ACC112 (cell line): Measurements from ENCODE around the gene TMEM258.

Source experiments
- H2AFZ ChIP-seq: fragments of 200-600 bp; sonication (generic); one replicate; pipeline ENCODE4 v1.6.0; 2017; ENCODE audit warnings: antibody characterized with exemption, low read length; ENCODE audit not compliant: unreplicated experiment
- H3K27ac ChIP-seq: fragments of 200-600 bp; sonication (generic); 2 replicates; pipeline ENCODE4 v1.5.1; 2014; ENCODE audit warnings: low read depth, mild to moderate bottlenecking, antibody characterized with exemption, low read length, moderate library complexity
- H3K27me3 ChIP-seq: fragments of 200-600 bp; sonication (generic); 2 replicates; pipeline ENCODE4 v1.6.1; 2014; ENCODE audit warnings: mild to moderate bottlenecking, antibody characterized with exemption, low read length, moderate library complexity, mixed read lengths; ENCODE audit not compliant: insufficient read depth
- H3K36me3 ChIP-seq: fragments of 200-600 bp; sonication (generic); 2 replicates; pipeline ENCODE4 v1.6.1; 2016; ENCODE audit warnings: mild to moderate bottlenecking, antibody characterized with exemption, low read length, moderate library complexity, mixed read lengths; ENCODE audit not compliant: insufficient read depth
- H3K4me1 ChIP-seq: fragments of 200-600 bp; sonication (generic); one replicate; pipeline ENCODE4 v1.6.1; 2016; ENCODE audit warnings: low read length, mixed read lengths; ENCODE audit not compliant: insufficient read depth, unreplicated experiment, control insufficient read depth
- H3K4me3 ChIP-seq: fragments of 200-600 bp; sonication (generic); 2 replicates; pipeline ENCODE4 v1.5.1; 2014; ENCODE audit warnings: mild to moderate bottlenecking, low read depth, low read length
- H3K79me2 ChIP-seq: fragments of 200-600 bp; sonication (generic); one replicate; pipeline ENCODE4 v1.6.0; 2016; ENCODE audit warnings: low read length; ENCODE audit not compliant: control insufficient read depth, unreplicated experiment, insufficient read depth

TMEM258 gene

GRCh38 chr11:61746442-61747191 lies 45.8 kb downstream of the TMEM258 start:
- Histone ChIP-seq H3K4me1 (no peaks in the 10 kb centered on the region), H3K79me2 (no peaks in the 10 kb centered on the region), H3K27me3 (no peaks in the 10 kb centered on the region), H3K27ac (no peak overlapping the region), H2AFZ (no peak overlapping the region), H3K4me3 (no peak overlapping the region), H3K36me3 (no peaks in the 10 kb centered on the region)

GRCh38 chr11:61745781-61746441 lies 46.5 kb downstream of the TMEM258 start:
- Histone ChIP-seq H3K4me3 (no peak overlapping the region), H2AFZ (no peak overlapping the region), H3K79me2 (no peaks in the 10 kb centered on the region), H3K27me3 (no peaks in the 10 kb centered on the region), H3K4me1 (no peaks in the 10 kb centered on the region), H3K27ac (no peak overlapping the region), H3K36me3 (no peaks in the 10 kb centered on the region)

GRCh38 chr11:61744609-61745156 lies 47.7 kb downstream of the TMEM258 start:
- H3K4me1 ChIP-seq, result no peaks in the 10 kb centered on the region
- no peaks in the 10 kb centered on the region for H3K36me3 ChIP-seq
- no peak overlapping the region for H3K27ac ChIP-seq
- H3K4me3 ChIP-seq, result no peak overlapping the region
- H3K27me3 ChIP-seq, result no peaks in the 10 kb centered on the region
- no peaks in the 10 kb centered on the region for H3K79me2 ChIP-seq
- H2AFZ ChIP-seq, result no peak overlapping the region

- no peak overlapping the region for H3K27ac ChIP-seq
- H2AFZ ChIP-seq, result no peak overlapping the region
- H3K27me3 ChIP-seq, result no peaks in the 10 kb centered on the region
- no peaks in the 10 kb centered on the region for H3K4me1 ChIP-seq
- H3K4me3 ChIP-seq, result no peak overlapping the region
- no peaks in the 10 kb centered on the region for H3K79me2 ChIP-seq
- no peaks in the 10 kb centered on the region for H3K36me3 ChIP-seq
These were observed 48.2 kb downstream of the TMEM258 start for GRCh38 chr11:61744181-61744580.

DNA sequence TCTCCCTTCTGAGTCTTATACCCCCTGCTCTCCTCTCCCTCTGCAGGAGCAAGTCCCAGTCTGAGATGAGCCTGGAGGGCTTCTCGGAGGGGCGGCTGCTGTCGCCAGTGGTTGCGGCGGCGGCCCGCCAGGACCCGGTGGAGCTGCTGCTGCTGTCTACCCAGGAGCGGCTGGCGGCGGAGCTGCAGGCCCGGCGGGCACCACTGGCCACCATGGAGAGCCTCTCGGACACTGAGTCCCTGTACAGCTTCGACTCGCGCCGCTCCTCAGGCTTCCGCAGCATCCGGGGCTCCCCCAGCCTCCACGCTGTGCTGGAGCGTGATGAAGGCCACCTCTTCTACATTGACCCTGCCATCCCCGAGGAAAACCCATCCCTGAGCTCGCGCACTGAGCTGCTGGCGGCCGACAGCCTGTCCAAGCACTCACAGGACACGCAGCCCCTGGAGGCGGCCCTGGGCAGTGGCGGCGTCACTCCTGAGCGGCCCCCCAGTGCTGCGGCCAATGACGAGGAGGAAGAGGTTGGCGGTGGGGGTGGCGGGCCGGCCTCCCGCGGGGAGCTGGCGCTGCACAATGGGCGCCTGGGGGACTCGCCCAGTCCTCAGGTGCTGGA lies 48.8 kb downstream of the TMEM258 start:
- Histone ChIP-seq H3K4me1 (no peaks in the 10 kb centered on the region), H3K4me3 (no peak overlapping the region)

GRCh38 chr11:61742391-61742790 lies 50.0 kb downstream of the TMEM258 start:
- no peaks in the 10 kb centered on the region for H3K79me2 ChIP-seq
- H3K4me1 ChIP-seq, result no peaks in the 10 kb centered on the region
- H3K27ac ChIP-seq, result no peak overlapping the region
- no peaks in the 10 kb centered on the region for H3K36me3 ChIP-seq
- H2AFZ ChIP-seq, result no peak overlapping the region
- H3K27me3 ChIP-seq, result no peaks in the 10 kb centered on the region
- no peak overlapping the region for H3K4me3 ChIP-seq

More for the DNA sequence above, 48.8 kb downstream of the TMEM258 start:
- Histone ChIP-seq H3K36me3 (no peaks in the 10 kb centered on the region), H3K79me2 (no peaks in the 10 kb centered on the region), H3K27me3 (no peaks in the 10 kb centered on the region), H2AFZ (no peak overlapping the region), H3K27ac (no peak overlapping the region)

DNA sequence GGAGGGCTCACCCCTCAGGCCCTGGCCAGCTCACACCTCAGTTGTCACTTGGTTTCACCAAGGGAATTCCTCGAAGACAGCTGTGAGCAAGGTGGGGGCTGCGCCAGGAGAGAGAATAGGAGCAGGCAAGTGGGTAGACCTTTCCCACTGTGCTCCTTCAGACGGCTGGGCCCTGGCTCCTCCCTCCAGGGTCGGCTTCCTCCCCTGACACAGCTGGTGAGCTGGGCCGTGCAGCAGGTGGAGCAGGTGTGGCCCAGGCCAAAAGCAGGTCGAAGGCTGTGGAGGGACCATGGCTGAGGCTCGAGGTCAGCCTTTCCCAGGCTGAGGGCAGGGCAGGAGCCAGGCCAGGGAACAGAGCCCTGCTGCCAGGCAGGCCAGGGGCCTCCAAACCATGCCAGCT lies 52.4 kb downstream of the TMEM258 start:
- H3K27me3 ChIP-seq, result no peaks in the 10 kb centered on the region
- no peak overlapping the region for H3K27ac ChIP-seq
- no peaks in the 10 kb centered on the region for H3K79me2 ChIP-seq
- no peak overlapping the region for H2AFZ ChIP-seq
- H3K4me1 ChIP-seq, result no peaks in the 10 kb centered on the region
- H3K4me3 ChIP-seq, result no peak overlapping the region
- no peaks in the 10 kb centered on the region for H3K36me3 ChIP-seq

GRCh38 chr11:61739413-61739812 lies 53.0 kb downstream of the TMEM258 start:
- Histone ChIP-seq H3K79me2 (no peaks in the 10 kb centered on the region), H3K27ac (no peak overlapping the region), H2AFZ (no peak overlapping the region), H3K27me3 (no peaks in the 10 kb centered on the region), H3K4me3 (no peak overlapping the region), H3K36me3 (no peaks in the 10 kb centered on the region), H3K4me1 (no peaks in the 10 kb centered on the region)
